HCT116 (cell line): Measurements from ENCODE around the gene LIN7C. TPM values are rescaled to one million over a fixed set of nuclear protein-coding genes. Genes with fewer than 3 reads are reported as not detected.

Experiments used
- ATAC-seq: fragments of 200-7000 bp; cut with Tn5 transposase; 2 replicates; pipeline ENCODE4 v1.9.1; 2020; ENCODE audit warnings: mild to moderate bottlenecking, moderate library complexity
- BruUV-seq: library from RNA; stranded (reverse); fragments of 400-500 nt; replicated peaks from 2 replicates; lab custom pipeline; 2021; lab: Mats Ljungman, UMichigan
- CTCF ChIA-PET: fragments of 300-600 bp; sonication (Branson Sonifier 250); formaldehyde crosslinking; loops from one replicate; lab custom pipeline; 2021; ENCODE audit warnings: antibody characterized with exemption; lab: Charles Lee
- POLR2A ChIA-PET: fragments of 300-600, 350-600 bp; sonication (Branson Sonifier 250); formaldehyde crosslinking; loops from one replicate; lab custom pipeline; 2021; ENCODE audit warnings: antibody characterized with exemption; lab: Charles Lee
- RAD21 ChIA-PET, 2 experiments: fragments of 300-600 bp; sonication (Branson Sonifier 250); formaldehyde crosslinking; loops; one replicate each; lab custom pipeline; 2023; ENCODE audit warnings: low total read pairs in 2 of 2; ENCODE audit not compliant: uncharacterized antibody in 2 of 2, unreplicated experiment in 2 of 2, low non-redundant PET in 1 of 2; lab: Charles Lee
- DNase-seq: peaks from one replicate; pipeline ENCODE4 v3.0.0-alpha.2; 2010; ENCODE audit warnings: low read depth, low spot score
- H2AFZ ChIP-seq: fragments of 200-600 bp; shearing (Covaris generic), sonication (generic); 2 replicates; pipeline ENCODE4 v1.6.1; 2017; ENCODE audit warnings: low read depth, mixed run types, mixed read lengths, antibody characterized with exemption, low read length; ENCODE audit not compliant: poor library complexity, severe bottlenecking
- H3K27ac ChIP-seq: 2 replicates; pipeline ENCODE4 v1.5.1; 2012; ENCODE audit warnings: low read depth, low read length
- H3K27me3 ChIP-seq: fragments of 200-600 bp; sonication (generic); 2 replicates; pipeline ENCODE4 v1.6.1; 2016; ENCODE audit warnings: mixed run types, low read length, mixed read lengths; ENCODE audit not compliant: insufficient read depth
- H3K36me3 ChIP-seq, 2 experiments: fragments of 200-500 bp in 1 of 2; fragments of 200-600 bp in 1 of 2; sonication (Bioruptor generic) in 1 of 2; sonication (generic) in 1 of 2; 2 replicates each; pipeline versions ENCODE4 v1.5.1 to v1.6.1; 2014 to 2016; ENCODE audit warnings: low read length in 2 of 2, inconsistent platforms in 1 of 2, mixed read lengths in 1 of 2, mixed run types in 1 of 2; ENCODE audit not compliant: insufficient read depth in 2 of 2, control insufficient read depth in 1 of 2
- H3K4me1 ChIP-seq, 2 experiments: fragments of 200-600 bp in 1 of 2; sonication (generic) in 1 of 2; 2 replicates each; pipeline versions ENCODE4 v1.5.1 to v1.6.1; 2012 to 2017; ENCODE audit warnings: low read length in 2 of 2, inconsistent platforms in 1 of 2, mild to moderate bottlenecking in 1 of 2, mixed read lengths in 1 of 2, mixed run types in 1 of 2, moderate library complexity in 1 of 2; ENCODE audit not compliant: insufficient read depth in 2 of 2, control insufficient read depth in 1 of 2
- H3K4me2 ChIP-seq: fragments of 200-600 bp; sonication (generic); 2 replicates; pipeline ENCODE4 v1.6.1; 2017; ENCODE audit warnings: mixed run types, low read length, mixed read lengths
- H3K4me3 ChIP-seq, 2 experiments: fragments of 200-600 bp in 1 of 2; sonication (generic) in 1 of 2; replicated peaks in 1 of 2; 2 replicates each; pipeline ENCODE4 v1.5.1; 2011 to 2016; ENCODE audit warnings: low read length in 2 of 2, control low read depth in 1 of 2, low read depth in 1 of 2, mild to moderate bottlenecking in 1 of 2, mixed read lengths in 1 of 2, mixed run types in 1 of 2
- H3K79me2 ChIP-seq: fragments of 200-600 bp; sonication (generic); 2 replicates; pipeline ENCODE4 v1.6.1; 2017; ENCODE audit warnings: mild to moderate bottlenecking, mixed run types, low read length, moderate library complexity, mixed read lengths; ENCODE audit not compliant: insufficient read depth
- H3K9ac ChIP-seq: fragments of 200-600 bp; sonication (generic); 2 replicates; pipeline ENCODE4 v1.6.1; 2016; ENCODE audit warnings: low read length, mixed read lengths
- H3K9me2 ChIP-seq: fragments of 200-600 bp; sonication (generic), shearing (Covaris generic); 2 replicates; pipeline ENCODE4 v1.6.1; 2017; ENCODE audit warnings: mixed run types, mild to moderate bottlenecking, moderate library complexity; ENCODE audit not compliant: insufficient read depth
- H3K9me3 ChIP-seq, 2 experiments: fragments of 200-500 bp in 1 of 2; fragments of 200-600 bp in 1 of 2; sonication (Bioruptor generic) in 1 of 2; sonication (generic) in 1 of 2; 2 replicates each; pipeline ENCODE4 v1.6.1; 2014 to 2017; ENCODE audit warnings: low read length in 2 of 2, mixed read lengths in 2 of 2, inconsistent platforms in 1 of 2, low read depth in 1 of 2, mild to moderate bottlenecking in 1 of 2, mixed run types in 1 of 2, moderate library complexity in 1 of 2; ENCODE audit not compliant: control insufficient read depth in 1 of 2, insufficient read depth in 1 of 2
- H4K20me1 ChIP-seq: fragments of 200-600 bp; sonication (generic), shearing (Covaris generic); 2 replicates; pipeline ENCODE4 v1.6.1; 2017; ENCODE audit warnings: mixed run types, mild to moderate bottlenecking, moderate library complexity; ENCODE audit not compliant: insufficient read depth
- CBX3 ChIP-seq: IDR thresholded peaks from 2 replicates; pipeline ENCODE4 v1.6.1; 2012; ENCODE audit warnings: low read depth
- CEBPB ChIP-seq: IDR thresholded peaks from 2 replicates; pipeline ENCODE4 v1.6.1; 2012; ENCODE audit warnings: low read depth
- EGR1 ChIP-seq: IDR thresholded peaks from 2 replicates; pipeline ENCODE4 v1.6.1; 2012; ENCODE audit warnings: low read depth
- EZH2phosphoT487 ChIP-seq: fragments of 200-600 bp; IDR thresholded peaks from 2 replicates; pipeline ENCODE4 v1.6.1; 2018; ENCODE audit warnings: antibody characterized with exemption, borderline replicate concordance
- MAX ChIP-seq: IDR thresholded peaks from 2 replicates; pipeline ENCODE4 v1.6.1; 2012
- RAD21 ChIP-seq: IDR thresholded peaks from 2 replicates; pipeline ENCODE4 v1.6.1; 2012; ENCODE audit warnings: low read depth, mild to moderate bottlenecking
- REST ChIP-seq: IDR thresholded peaks from 2 replicates; pipeline ENCODE4 v1.6.1; 2012; ENCODE audit warnings: low read depth
- SIN3A ChIP-seq: IDR thresholded peaks from 2 replicates; pipeline ENCODE4 v1.6.1; 2012; ENCODE audit warnings: low read depth
- SP1 ChIP-seq: IDR thresholded peaks from 2 replicates; pipeline ENCODE4 v1.6.1; 2012; ENCODE audit warnings: low read depth
- TCF7L2 ChIP-seq: IDR thresholded peaks from 2 replicates; pipeline ENCODE4 v1.7.0; 2011; ENCODE audit warnings: borderline replicate concordance, inconsistent platforms; ENCODE audit not compliant: insufficient read depth, insufficient read length; ENCODE audit errors: extremely low read depth
- ZBTB33 ChIP-seq: IDR thresholded peaks from 2 replicates; pipeline ENCODE4 v1.6.1; 2011; ENCODE audit warnings: mild to moderate bottlenecking, low read length, moderate library complexity; ENCODE audit not compliant: insufficient replicate concordance; ENCODE audit errors: extremely low read depth
- ZFX ChIP-seq: fragments of 450-650 bp; IDR thresholded peaks from 2 replicates; pipeline ENCODE4 v1.6.1; 2017
- ZNF274 ChIP-seq: fragments of 200-500 bp; sonication (Bioruptor generic); IDR thresholded peaks from 2 replicates; pipeline ENCODE4 v1.6.1; 2014; ENCODE audit warnings: mild to moderate bottlenecking, low read depth, low read length, inconsistent platforms
- intact Hi-C: fragments of 100-400 bp; cut with micrococcal nuclease; formaldehyde crosslinking; loops from 2 replicates; pipeline ENCODE4 v1.10.0; 2022
- total RNA-seq: library from RNA; stranded (reverse); gene quantifications from one replicate; pipeline ENCODE4 v1.2.1, GENCODE V29; 2021; ENCODE audit not compliant: unreplicated experiment
- TF ChIP-seq, protein P1 (sequence below), 3 experiments: fragments of 200-600 bp in 1 of 3; sonication (generic) in 1 of 3; IDR thresholded peaks in 2 of 3; conservative IDR thresholded peaks in 1 of 3; 2 replicates each; pipeline ENCODE4 v1.5.1; 2012 to 2017; ENCODE audit warnings: low read depth in 2 of 3, low read length in 2 of 3, antibody characterized with exemption in 1 of 3, borderline replicate concordance in 1 of 3, control low read depth in 1 of 3, mild to moderate bottlenecking in 1 of 3, mixed read lengths in 1 of 3, mixed run types in 1 of 3, moderate library complexity in 1 of 3; ENCODE audit not compliant: insufficient read depth in 1 of 3

The LIN7C gene
- total RNA-seq, 1 experiment from 2014 or later: 48.2 TPM

DNA sequence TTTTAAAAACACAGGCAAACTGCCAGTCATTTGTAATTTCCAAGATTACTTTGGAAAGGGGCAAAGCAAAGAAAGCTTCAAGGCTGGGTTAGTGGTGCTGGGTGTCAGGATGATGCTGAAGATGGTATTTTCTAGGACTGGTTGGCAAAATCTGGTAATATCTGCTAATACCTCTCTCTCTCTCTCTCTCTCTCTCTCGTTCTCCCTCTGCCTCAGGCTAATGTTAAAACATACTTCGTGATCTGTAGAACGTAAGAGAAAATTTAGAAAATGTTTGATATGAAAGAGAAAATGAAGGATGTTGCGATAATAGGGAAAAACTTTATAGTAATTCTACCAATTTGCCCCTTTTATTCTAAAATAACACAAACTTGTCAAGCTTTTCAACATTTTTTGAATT lies 24.6 kb downstream of the LIN7C start:
- H3K36me3 ChIP-seq: no peaks in the 10 kb centered on the region
- H3K4me3 ChIP-seq: no peak overlapping the region
- no peaks in the 10 kb centered on the region for H3K27me3 ChIP-seq
- ATAC-seq (no peak), DNase-seq (no peak)
- intact Hi-C loops: loop anchor here (10.0 kb wide), 2 partner anchors 187 to 727 kb away; no protein-coding TSS in a partner anchor
- BruUV-seq: no TSS peak
- no peak overlapping the region for H3K27ac ChIP-seq
- no peak overlapping the region for H3K4me2 ChIP-seq
- TF ChIP-seq REST: no peak
- no peak for TF ChIP-seq EGR1
- TF ChIP-seq CBX3: no peak
- TF ChIP-seq ZBTB33: no peak
- TF ChIP-seq SIN3A: no peak
- no peak for TF ChIP-seq TCF7L2
- no peak for TF ChIP-seq ZFX
- TF ChIP-seq, protein P1, sequence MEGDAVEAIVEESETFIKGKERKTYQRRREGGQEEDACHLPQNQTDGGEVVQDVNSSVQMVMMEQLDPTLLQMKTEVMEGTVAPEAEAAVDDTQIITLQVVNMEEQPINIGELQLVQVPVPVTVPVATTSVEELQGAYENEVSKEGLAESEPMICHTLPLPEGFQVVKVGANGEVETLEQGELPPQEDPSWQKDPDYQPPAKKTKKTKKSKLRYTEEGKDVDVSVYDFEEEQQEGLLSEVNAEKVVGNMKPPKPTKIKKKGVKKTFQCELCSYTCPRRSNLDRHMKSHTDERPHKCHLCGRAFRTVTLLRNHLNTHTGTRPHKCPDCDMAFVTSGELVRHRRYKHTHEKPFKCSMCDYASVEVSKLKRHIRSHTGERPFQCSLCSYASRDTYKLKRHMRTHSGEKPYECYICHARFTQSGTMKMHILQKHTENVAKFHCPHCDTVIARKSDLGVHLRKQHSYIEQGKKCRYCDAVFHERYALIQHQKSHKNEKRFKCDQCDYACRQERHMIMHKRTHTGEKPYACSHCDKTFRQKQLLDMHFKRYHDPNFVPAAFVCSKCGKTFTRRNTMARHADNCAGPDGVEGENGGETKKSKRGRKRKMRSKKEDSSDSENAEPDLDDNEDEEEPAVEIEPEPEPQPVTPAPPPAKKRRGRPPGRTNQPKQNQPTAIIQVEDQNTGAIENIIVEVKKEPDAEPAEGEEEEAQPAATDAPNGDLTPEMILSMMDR (IDR thresholded peaks at IDR 0.05 in 2 of 3, conservative IDR thresholded peaks at IDR 0.05 in 1 of 3; ENCODE audit: borderline replicate concordance in 1 of 3, insufficient read depth in 1 of 3, low read depth in 2 of 3, low read length in 2 of 3): no peak
- TF ChIP-seq MAX: no peak
- TF ChIP-seq RAD21: no peak
- no peak for TF ChIP-seq CEBPB
- no peak for TF ChIP-seq ZNF274
- no peak for TF ChIP-seq EZH2phosphoT487
- TF ChIP-seq SP1: no peak
- H3K4me1 ChIP-seq: no peaks in the 10 kb centered on the region
- no peak overlapping the region for H2AFZ ChIP-seq
- H3K79me2 ChIP-seq: no peaks in the 10 kb centered on the region
- ChIA-PET POLR2A (no interaction called here), CTCF (no interaction called here), RAD21 (no interaction called here)
- no peaks in the 10 kb centered on the region for H3K9me3 ChIP-seq
- H3K9me2 ChIP-seq: no peaks in the 10 kb centered on the region
- no peaks in the 10 kb centered on the region for H4K20me1 ChIP-seq
- no peak overlapping the region for H3K9ac ChIP-seq
